ENCODE results near the gene EXOC6B. TPM values are rescaled to one million over a fixed set of nuclear protein-coding genes. Genes with fewer than 3 reads are reported as not detected.

The EXOC6B gene
- total RNA-seq, 2 experiments from 2014 or later, result 6.8 to 7.6 TPM

GRCh38 chr2:72332720-72333119 lies 493.1 kb downstream of the EXOC6B start:
- no peak for DNase-seq
- Mint-ChIP-seq H3K4me1 (no peaks in the 10 kb centered on the region), H3K27me3 (no peaks in the 10 kb centered on the region), H3K27ac (no peak overlapping the region), H3K4me3 (no peak overlapping the region), H3K36me3 (peaks cover 3% of the 10 kb centered on the region), H3K9me3 (no peaks in the 10 kb centered on the region)

GRCh38 chr2:72330652-72331051 lies 495.2 kb downstream of the EXOC6B start:
- Mint-ChIP-seq H3K4me1 (no peaks in the 10 kb centered on the region), H3K27me3 (no peaks in the 10 kb centered on the region), H3K4me3 (no peak overlapping the region), H3K36me3 (peaks cover 7% of the 10 kb centered on the region), H3K27ac (no peak overlapping the region), H3K9me3 (no peaks in the 10 kb centered on the region)
- no peak for DNase-seq

GRCh38 chr2:72326759-72327158 lies 499.1 kb downstream of the EXOC6B start:
- Mint-ChIP-seq H3K4me3 (no peak overlapping the region), H3K9me3 (peaks cover 2% of the 10 kb centered on the region), H3K36me3 (peaks cover 13% of the 10 kb centered on the region), H3K27ac (no peak overlapping the region), H3K27me3 (no peaks in the 10 kb centered on the region), H3K4me1 (no peaks in the 10 kb centered on the region)
- DNase-seq, result no peak

GRCh38 chr2:72325592-72326422 lies 500.0 kb downstream of the EXOC6B start:
- Mint-ChIP-seq H3K4me3 (no peak overlapping the region), H3K27ac (no peak overlapping the region), H3K36me3 (peaks cover 15% of the 10 kb centered on the region), H3K9me3 (peaks cover 2% of the 10 kb centered on the region), H3K27me3 (no peaks in the 10 kb centered on the region), H3K4me1 (no peaks in the 10 kb centered on the region)
- no peak for DNase-seq

- Mint-ChIP-seq H3K9me3 (no peaks in the 10 kb centered on the region), H3K36me3 (peaks cover 1% of the 10 kb centered on the region), H3K27ac (no peak overlapping the region), H3K4me1 (no peaks in the 10 kb centered on the region), H3K4me3 (no peak overlapping the region), H3K27me3 (no peaks in the 10 kb centered on the region)
- DNase-seq, result no peak
Observed at GRCh38 chr2:72316774-72317173, 509.1 kb downstream of the EXOC6B start.

- peaks cover 18% of the 10 kb centered on the region for H3K9me3 Mint-ChIP-seq
- no peak overlapping the region for H3K4me3 Mint-ChIP-seq
- peaks cover 1% of the 10 kb centered on the region for H3K36me3 Mint-ChIP-seq
- no peak overlapping the region for H3K27ac Mint-ChIP-seq
- peaks cover 2% of the 10 kb centered on the region for H3K4me1 Mint-ChIP-seq
- DNase-seq, result no peak
- no peaks in the 10 kb centered on the region for H3K27me3 Mint-ChIP-seq
Observed at GRCh38 chr2:72300147-72300684, 525.6 kb downstream of the EXOC6B start.

- no peak for DNase-seq
- Mint-ChIP-seq H3K4me3 (no peak overlapping the region), H3K27me3 (no peaks in the 10 kb centered on the region), H3K36me3 (peaks cover 2% of the 10 kb centered on the region), H3K27ac (no peak overlapping the region), H3K4me1 (peaks cover 2% of the 10 kb centered on the region), H3K9me3 (peaks cover 7% of the 10 kb centered on the region)
Observed at GRCh38 chr2:72293620-72294019, 532.2 kb downstream of the EXOC6B start.

GRCh38 chr2:72292433-72292832 lies 533.4 kb downstream of the EXOC6B start:
- peaks cover 4% of the 10 kb centered on the region for H3K9me3 Mint-ChIP-seq
- H3K36me3 Mint-ChIP-seq, result peaks cover 2% of the 10 kb centered on the region
- H3K4me3 Mint-ChIP-seq, result no peak overlapping the region
- H3K27ac Mint-ChIP-seq, result no peak overlapping the region
- peaks cover 2% of the 10 kb centered on the region for H3K4me1 Mint-ChIP-seq
- no peaks in the 10 kb centered on the region for H3K27me3 Mint-ChIP-seq
- DNase-seq, result no peak

GRCh38 chr2:72291059-72291458 lies 534.8 kb downstream of the EXOC6B start:
- no peak for DNase-seq
- Mint-ChIP-seq H3K27me3 (no peaks in the 10 kb centered on the region), H3K4me3 (no peak overlapping the region), H3K9me3 (no peaks in the 10 kb centered on the region), H3K27ac (no peak overlapping the region), H3K36me3 (peaks cover 2% of the 10 kb centered on the region), H3K4me1 (no peaks in the 10 kb centered on the region)

GRCh38 chr2:72289736-72290135 lies 536.1 kb downstream of the EXOC6B start:
- Mint-ChIP-seq H3K36me3 (peaks cover 4% of the 10 kb centered on the region), H3K27me3 (no peaks in the 10 kb centered on the region), H3K9me3 (no peaks in the 10 kb centered on the region), H3K27ac (no peak overlapping the region), H3K4me1 (no peaks in the 10 kb centered on the region), H3K4me3 (no peak overlapping the region)
- no peak for DNase-seq

GRCh38 chr2:72289283-72289682 lies 536.5 kb downstream of the EXOC6B start:
- Mint-ChIP-seq H3K36me3 (peaks cover 4% of the 10 kb centered on the region), H3K4me1 (no peaks in the 10 kb centered on the region), H3K9me3 (peaks cover 1% of the 10 kb centered on the region), H3K4me3 (no peak overlapping the region), H3K27me3 (no peaks in the 10 kb centered on the region), H3K27ac (no peak overlapping the region)
- DNase-seq, result no peak

- H3K4me1 Mint-ChIP-seq, result no peaks in the 10 kb centered on the region
- no peak for DNase-seq
- no peak overlapping the region for H3K27ac Mint-ChIP-seq
- no peaks in the 10 kb centered on the region for H3K9me3 Mint-ChIP-seq
- no peak overlapping the region for H3K4me3 Mint-ChIP-seq
- no peaks in the 10 kb centered on the region for H3K27me3 Mint-ChIP-seq
- peaks cover 2% of the 10 kb centered on the region for H3K36me3 Mint-ChIP-seq
Observed at GRCh38 chr2:72278046-72278445, 547.8 kb downstream of the EXOC6B start.

GRCh38 chr2:72276876-72277275 lies 549.0 kb downstream of the EXOC6B start:
- Mint-ChIP-seq H3K9me3 (no peaks in the 10 kb centered on the region), H3K27ac (no peak overlapping the region), H3K27me3 (no peaks in the 10 kb centered on the region), H3K4me3 (no peak overlapping the region), H3K36me3 (peaks cover 2% of the 10 kb centered on the region), H3K4me1 (no peaks in the 10 kb centered on the region)
- DNase-seq, result no peak

- Mint-ChIP-seq H3K36me3 (peaks cover 2% of the 10 kb centered on the region), H3K4me1 (no peaks in the 10 kb centered on the region), H3K4me3 (no peak overlapping the region), H3K27ac (no peak overlapping the region), H3K9me3 (no peaks in the 10 kb centered on the region), H3K27me3 (no peaks in the 10 kb centered on the region)
- DNase-seq, result no peak
Observed at GRCh38 chr2:72276356-72276755, 549.5 kb downstream of the EXOC6B start.

GRCh38 chr2:72275084-72275483 lies 550.7 kb downstream of the EXOC6B start:
- DNase-seq, result no peak
- H3K4me3 Mint-ChIP-seq, result no peak overlapping the region
- H3K27me3 Mint-ChIP-seq, result no peaks in the 10 kb centered on the region
- peaks cover 2% of the 10 kb centered on the region for H3K36me3 Mint-ChIP-seq
- H3K4me1 Mint-ChIP-seq, result no peaks in the 10 kb centered on the region
- H3K9me3 Mint-ChIP-seq, result no peaks in the 10 kb centered on the region
- no peak overlapping the region for H3K27ac Mint-ChIP-seq

- Mint-ChIP-seq H3K9me3 (no peaks in the 10 kb centered on the region), H3K27ac (no peak overlapping the region), H3K27me3 (no peaks in the 10 kb centered on the region), H3K4me3 (no peak overlapping the region), H3K36me3 (peaks cover 2% of the 10 kb centered on the region), H3K4me1 (no peaks in the 10 kb centered on the region)
- no peak for DNase-seq
Observed at GRCh38 chr2:72274380-72274797, 551.4 kb downstream of the EXOC6B start.

All from activated naive CD8-positive, alpha-beta T cell treated with anti-CD3 and anti-CD28 coated beads for 36 hours (primary cell).